HPDE6-E6E7 (cell line): ENCODE measurements around the gene TRPV2.
A peak's percentile ranks its signal among the peaks of the same experiment; 100 is the strongest.
"Not testable (repeated sequence)": the region's sequence is repeated elsewhere in the genome, so short reads cannot be mapped to it uniquely, and the experiment has no call there.

ENCODE experiments used
- DNase-seq: peaks from one replicate; pipeline ENCODE4 v3.0.0; 2011; ENCODE audit warnings: missing footprints; ENCODE audit errors: extremely low spot score

The TRPV2 gene

GRCh38 chr17:16435925-16436886, 20.8 kb downstream of the TRPV2 start:
- DNase-seq = no peak

GRCh38 chr17:16437083-16437482, 21.7 kb downstream of the TRPV2 start:
- no peak for DNase-seq

DNA sequence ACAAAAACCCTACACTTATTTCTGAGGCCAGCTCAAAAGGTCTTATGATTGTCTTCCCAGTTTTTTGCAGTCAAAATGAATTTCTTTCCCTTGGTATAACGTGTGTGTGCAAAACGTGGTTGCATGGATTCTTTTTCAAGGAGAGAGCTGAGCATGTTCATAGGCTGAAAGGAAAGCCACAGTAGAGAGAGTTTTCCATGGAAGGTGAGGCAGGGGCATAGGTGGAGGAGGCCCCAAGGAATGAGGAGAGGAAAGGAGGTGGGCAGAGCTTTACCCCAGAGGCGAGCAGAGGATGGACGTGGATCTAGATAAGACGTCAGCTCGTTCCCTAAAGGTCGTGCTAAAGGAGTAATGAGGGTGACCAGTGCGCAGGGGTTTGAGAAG, 22.8 kb downstream of the TRPV2 start:
- DNase-seq = no peak

DNA sequence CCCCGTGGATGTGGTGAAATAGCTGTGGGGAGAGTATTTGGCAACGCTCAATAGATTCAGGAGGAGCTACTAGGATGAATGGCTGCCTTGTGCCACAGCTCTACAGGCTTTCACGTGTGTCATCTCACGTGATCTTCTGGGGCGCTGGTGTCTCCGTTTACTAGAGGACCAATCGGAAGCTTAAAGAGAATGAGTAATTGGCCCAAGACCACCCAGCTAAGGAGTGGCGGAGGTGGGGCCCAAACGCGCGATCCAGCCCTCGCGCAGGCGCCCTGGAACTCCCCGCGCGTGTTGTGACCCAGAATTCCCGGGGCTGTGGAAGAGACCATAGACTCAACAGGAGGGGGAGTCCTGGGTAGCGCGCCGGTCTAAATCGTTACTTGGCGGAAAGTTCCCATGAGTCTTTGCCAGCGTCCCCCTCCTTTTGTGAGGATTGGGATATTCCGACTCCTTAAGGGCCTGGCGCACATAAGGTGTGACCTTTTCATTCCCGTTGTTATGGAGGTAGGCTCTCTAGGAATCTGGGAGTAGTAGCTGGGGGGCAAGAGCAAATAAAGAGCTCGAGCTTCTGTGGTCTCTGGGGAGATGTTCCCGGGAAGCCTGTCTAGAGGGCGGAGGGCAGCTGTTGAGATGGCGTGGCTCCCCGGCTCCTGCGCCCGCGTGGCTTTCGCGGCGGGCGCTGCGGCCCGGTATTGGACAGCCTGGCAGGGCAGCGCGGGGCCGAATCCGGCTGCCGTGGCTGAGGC, 23.4 kb downstream of the TRPV2 start:
- DNase-seq = peak; percentile 99

- no peak for DNase-seq
Measured at GRCh38 chr17:16439303-16439791, 24.0 kb downstream of the TRPV2 start.

DNA sequence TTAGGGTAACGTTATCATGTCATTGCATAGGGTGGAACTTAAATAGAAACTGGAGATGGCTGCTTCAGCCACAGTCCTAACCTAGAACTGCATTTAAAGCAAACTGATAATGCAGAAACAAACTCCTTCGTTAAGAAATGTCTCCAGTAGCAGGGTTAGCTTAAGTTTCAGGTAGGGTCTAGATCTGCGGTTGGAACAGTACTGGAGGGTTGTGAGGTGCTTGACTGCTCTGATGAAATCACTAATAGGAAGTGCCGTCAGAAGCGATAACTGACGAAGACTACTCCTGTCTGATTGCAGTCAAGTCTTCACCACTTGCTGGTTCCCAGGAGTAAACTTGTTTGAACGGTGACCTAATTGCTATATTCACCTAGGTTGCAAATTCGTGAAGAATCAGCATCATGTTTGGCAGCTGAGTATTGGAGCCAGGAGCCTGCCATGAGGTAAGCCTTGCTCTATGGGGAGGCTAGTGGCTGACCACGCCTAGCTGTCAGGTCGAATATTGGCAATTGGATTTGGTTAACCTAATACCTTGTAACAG, 24.5 kb downstream of the TRPV2 start:
- DNase-seq = no peak

GRCh38 chr17:16440354-16440753, 25.0 kb downstream of the TRPV2 start:
- DNase-seq = not testable (repeated sequence)

DNA sequence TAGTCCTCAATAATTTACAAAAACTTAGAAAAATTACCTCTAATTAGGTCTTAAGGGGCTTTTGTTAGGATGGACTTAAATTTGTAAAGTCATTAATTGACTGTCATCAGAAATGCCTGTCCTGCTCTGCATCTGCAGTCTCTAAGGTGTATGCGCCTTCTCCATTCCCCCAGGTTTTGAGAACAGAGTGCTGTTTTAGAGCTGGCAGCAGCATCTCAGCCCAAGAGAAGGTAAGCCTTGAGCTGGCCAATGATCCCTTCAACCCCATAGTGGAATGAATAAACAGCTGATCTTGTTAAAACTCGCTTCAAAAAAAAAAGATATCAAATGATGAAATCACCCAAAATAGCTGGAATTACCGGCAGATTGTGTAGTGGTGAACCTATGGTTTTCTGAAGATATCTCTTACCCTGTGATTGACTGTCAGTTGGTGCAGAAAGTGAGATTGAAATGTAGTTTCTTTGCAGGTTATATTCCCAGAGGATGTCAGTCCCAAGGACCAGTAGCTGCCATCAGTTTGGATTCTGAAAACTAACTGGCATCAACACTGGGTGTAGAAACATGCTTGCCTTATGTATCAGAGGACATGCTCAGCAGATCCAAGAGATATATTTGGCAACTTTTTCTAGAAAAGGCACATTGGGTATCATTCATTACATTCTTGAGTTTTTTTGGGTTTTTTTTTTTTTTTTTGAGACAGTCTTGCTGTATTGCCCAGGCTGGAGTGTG, 25.7 kb downstream of the TRPV2 start:
- no peak for DNase-seq

DNA sequence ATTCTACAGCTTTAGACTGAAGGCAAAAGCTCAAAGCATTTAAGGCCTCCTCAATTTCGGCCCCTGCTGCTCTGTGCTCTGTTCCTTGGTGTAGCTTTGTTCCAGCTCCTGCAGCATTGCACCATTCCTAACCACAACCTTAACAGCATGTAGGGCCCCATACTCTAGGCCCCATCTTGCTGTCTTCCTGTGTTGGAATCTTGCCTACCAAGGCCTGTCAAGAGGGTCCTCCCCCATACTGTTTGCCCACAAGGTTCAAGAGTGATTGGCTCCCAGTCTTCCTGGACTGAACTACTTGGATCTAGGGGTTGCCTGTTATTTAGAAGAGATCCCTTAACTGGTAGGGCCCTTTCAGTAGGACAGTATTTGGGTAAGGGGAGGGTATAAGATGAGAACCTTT, 26.8 kb downstream of the TRPV2 start:
- no peak for DNase-seq

DNA sequence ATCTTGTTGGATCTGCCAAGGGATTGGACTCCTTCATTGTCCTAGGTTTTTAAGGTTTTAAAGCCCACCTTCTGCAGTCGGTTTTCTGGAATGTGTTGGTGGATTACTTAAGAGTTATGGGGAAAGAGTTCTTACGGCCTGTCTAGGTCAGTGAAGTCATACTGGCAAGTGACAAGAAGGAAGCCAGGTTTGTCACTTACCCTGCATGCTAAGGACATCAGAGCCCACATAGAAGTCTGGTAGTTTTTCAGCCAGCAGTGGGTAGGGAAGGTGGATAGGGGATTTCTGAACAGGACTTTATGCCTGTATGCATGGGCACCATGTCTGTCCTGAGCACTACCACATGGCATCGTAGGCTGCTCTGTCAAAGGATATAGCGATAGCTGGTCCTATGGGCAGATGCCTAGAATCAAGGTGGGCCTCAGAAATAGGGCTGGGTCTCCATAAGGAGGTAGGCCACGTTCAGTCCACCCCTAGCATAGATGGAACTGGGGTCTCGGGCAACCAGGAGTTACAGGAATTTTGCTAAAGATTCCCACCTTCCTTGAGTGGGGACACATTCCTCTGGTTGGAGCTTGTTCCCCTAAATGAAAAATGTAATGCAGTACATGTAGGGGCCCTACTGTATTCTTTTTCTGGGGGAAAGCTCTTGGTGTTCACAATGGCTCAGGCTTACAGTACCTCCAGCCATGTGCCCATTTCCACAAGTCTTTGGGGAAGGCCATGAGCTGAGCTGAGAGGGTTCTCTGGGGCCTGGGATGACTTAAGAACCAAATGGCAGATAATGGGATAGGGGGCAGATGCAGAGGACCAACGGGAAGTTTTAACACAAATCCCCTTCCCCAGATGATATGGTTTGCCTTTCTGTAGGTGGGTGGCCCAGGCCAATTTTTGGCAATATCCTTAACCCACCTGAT, 27.5 kb downstream of the TRPV2 start:
- DNase-seq = no peak

DNA sequence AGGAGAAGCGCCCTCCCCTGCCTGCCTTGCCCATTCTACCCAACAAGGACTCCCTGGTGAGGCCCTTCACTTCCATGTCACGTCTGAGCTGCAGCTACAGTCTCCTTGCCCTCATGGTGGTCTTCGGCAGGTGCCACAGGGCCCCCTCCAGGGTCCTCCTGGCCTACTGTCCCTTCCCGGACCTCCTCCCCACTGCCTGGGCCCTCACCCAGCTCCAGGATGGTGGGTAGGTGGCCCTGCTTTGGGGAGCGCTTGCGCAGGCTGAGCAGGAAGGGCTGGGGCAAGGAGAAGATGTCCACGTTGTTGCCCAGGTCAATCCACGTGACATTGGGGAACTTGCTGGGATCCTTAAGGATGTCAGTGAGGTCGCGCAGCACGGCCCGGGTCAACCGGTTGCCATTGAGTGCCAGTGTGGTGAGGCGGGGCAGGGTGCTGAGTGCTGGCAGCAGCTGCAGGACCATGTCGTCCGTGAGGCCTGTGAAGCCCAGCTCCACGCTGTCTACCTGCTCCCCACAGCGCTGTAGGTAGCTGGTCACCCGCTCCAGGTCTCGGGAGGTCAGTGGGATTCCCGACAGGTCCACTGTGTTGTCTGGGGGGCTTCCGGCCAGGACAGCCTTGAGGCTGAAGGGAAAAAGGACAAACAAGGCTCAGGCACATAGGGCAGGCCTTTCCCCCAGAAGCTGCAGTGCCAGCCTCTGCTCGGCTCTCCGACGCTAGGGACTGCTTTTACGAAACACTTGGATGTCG, 28.3 kb downstream of the TRPV2 start:
- no peak for DNase-seq

DNA sequence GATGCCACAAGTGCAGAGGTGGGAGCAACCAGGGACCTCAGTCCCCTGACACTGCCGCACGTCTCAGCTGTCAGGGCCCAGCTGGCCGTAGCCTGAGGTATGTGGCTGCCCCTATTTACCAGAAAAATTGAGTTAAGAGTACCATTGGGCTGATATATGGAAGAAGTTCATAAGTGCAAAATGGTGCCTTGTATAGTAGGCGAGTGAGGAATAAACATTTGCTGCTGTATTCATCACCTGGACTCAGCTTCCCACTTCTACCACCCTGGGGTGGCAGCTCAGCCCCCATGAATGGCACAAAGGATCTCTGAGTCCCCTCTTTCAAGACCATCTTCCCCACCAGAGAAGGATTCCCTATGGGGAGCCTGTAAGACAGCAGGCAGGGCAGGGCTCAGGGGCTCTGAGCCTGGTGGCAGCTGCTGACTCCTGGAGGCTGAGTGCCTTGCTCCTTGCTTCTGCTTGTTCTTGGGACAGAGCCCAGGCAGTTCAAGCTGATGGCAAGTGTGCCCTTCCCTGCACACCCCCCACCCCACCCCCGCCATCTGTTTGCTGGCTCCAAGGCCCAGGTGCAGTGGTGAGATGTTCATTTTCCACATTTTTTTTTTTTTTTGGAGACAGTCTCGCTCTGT, 29.0 kb downstream of the TRPV2 start:
- no peak for DNase-seq

DNA sequence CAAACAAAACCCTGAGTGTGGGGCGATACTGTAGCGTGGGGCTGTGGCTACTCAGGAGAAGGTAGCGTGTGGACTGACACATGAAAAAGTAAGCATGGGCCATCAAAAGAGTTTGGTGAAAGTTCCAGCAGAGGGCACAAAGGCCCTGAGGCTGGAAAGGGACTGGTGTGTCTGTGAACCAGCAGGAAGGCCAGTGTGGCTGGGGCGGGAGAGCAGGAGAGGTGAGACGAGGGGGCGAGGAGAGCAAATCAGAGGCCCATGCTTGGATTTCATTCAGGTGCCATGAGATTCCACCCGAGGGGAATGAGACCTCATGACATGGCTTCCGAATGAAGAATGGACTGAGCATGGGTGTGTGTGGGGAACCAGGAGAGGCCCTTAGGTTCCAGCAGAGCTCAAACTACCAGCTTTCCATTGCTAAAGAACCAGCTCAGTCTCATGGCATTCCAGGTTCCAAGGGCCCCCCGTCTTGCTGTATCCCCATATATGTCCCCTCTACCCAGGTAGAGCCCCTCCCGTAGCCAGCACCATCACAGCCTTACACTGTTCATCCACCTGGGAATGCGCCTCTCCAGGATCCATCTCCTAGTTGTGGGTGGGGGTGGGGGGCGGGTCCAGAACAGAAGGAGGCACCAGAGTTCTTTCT, 31.1 kb downstream of the TRPV2 start:
- no peak for DNase-seq

DNA sequence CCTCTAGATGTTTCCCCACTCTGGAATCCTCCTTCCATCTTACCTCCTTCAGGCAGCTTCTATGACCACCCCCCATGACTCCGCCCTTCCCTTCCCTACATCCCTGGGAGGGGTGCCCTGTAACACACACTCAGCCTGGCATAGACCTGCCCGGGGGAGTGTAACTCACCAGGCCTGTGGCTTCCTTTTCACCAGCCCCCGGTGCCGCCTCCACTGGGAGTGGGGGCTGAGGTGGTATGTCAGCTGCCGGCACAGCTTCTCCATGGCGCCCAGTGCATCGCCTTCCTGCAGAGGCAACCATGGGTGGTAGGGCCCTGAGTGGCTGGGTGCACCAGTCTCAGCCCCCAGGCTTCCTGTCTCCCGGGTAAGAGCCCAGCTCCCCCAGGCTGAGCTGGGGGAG, 32.3 kb downstream of the TRPV2 start:
- DNase-seq = no peak

GRCh38 chr17:16448490-16448889, 33.1 kb downstream of the TRPV2 start:
- no peak for DNase-seq

- no peak for DNase-seq
Measured at GRCh38 chr17:16449121-16449570, 33.8 kb downstream of the TRPV2 start.

GRCh38 chr17:16450028-16450427, 34.7 kb downstream of the TRPV2 start:
- DNase-seq = no peak

DNA sequence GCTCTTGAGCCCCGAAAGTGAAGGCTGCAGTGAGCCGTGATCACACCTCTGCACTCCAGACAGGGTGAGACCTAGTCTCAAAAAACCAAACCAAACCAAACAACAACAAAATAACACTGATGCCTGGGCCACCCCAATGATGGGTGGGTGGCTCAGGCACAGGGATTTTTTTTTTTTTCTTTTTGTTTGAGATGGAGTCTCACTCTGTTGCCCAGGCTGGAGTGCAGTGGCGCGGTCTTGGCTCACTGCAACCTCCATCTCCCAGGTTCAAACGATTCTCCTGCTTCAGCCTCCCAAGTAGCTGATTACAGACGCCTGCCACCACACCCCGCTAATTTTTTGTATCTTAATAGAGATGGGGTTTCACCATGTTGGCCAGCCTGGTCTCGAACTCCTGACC, 36.9 kb downstream of the TRPV2 start:
- DNase-seq = not testable (repeated sequence)

DNA sequence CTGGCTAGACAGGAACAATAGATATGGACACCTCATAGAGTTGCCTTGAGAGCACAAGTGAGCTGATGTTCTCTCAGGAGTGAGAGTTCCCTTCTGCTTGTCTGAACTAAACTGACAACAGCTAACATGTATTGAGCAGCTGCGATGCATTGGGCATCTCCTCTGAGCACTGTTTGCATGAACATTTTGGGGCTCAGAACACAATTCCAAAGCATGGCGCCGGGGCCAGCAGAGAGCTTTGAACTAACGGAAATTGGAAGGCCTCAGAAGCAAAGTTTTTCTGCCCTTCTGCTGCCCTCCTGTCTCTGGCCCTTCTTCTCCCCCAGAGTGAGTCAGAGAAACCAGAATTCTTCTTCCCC, 38.1 kb downstream of the TRPV2 start:
- DNase-seq = no peak
